ENCODE data around the gene NCK2.
A peak's percentile ranks its signal among the peaks of the same experiment; 100 is the strongest.

The NCK2 gene

DNA sequence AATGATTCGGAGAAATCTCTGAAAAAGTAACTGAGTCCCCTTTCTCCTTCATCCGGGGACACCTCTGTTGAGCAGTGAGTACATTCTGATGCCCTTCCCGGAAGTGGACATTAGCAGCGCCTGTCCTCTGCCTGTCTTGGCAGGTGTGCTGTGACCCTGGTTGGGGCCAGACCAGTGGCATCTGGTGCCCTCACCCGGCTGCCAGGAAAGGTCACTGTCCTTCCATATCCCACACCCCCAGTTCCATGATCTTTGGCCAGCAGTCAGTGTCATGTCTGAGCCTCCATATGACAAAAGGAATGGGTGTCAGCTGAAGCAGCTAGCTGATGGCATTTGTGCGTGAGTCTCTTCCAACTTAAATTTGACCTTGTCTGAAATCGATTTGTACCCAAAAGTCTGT is 128.1 kb downstream of the NCK2 start:
- no peak for DNase-seq (ENCODE audit: low spot score)

DNA sequence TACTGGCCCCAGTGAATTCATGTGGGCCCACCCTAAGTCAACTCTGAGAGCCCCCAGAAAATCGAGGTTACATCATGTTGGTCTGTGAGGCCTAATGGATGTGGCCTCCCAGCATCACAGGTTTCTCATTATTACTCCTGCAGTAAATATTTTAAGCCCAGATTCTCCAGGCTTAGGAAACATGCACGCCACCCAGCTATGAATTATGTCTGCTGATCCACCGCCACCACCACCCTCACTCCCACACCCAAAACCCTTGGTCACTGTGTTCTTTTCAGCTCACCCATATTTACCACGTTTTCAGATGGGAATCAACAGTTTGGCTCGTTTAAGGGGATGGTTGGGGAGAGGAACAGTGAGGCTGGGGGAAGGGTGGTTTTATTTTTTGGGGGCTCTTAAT is 128.6 kb downstream of the NCK2 start:
- DNase-seq (ENCODE audit: low spot score): no peak

DNA sequence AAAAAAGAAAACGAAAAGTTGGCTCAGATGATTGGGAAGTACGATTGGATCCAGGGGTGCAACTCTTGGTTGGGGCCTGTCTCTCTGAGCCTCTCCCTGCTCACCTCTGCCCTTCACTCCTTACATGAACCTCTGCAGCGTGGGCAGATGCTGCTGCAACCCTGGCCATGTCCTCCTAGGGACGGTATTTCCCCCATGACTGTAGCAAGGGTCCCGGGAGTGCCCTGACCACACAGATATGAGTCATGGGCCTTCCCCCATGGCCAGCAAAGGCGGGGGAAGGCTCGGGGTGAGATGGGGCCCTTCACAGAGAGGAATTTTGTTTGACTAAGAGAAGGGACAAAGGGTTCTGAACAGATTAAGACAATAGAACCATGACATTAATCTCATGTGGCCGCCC is 129.0 kb downstream of the NCK2 start:
- DNase-seq (ENCODE audit: low spot score): peak; percentile 39

DNA sequence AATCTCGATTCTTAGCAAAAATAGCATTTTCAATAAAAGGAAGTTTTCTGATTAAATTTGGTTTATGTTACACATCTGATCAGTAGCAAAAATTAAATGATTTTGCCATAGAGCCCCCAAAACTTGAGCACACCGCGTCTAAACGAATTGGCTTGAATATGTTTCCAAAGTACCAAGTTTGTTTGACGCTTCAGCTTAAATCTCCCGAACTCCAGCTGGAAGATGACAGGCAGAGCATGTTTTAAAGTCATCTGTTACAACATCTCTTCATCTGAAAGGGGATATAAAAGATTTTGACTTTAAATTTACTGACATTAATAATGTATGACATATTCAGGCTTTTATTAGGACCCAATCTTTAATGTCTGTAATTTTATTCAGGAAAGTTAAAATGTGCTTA is 129.8 kb downstream of the NCK2 start:
- DNase-seq (ENCODE audit: low spot score): no peak

DNA sequence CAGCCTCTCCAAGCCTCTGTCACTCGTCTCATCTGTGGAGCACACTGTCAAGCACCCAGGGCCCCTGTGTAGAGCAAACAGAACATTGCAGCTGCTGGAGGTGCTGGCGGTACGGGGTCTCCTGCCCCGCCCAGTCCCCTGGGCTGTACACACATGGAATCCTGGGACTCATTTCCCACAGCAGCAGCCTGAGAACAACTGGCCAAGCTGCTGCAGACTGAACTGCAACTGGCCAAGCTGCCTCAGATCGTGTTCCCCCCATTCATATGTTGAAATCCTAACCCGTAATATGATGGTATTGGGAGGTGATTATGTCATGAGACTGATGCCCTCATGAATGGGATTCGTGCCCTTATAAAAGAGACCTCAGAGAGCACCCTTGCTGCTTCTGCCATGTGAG is 130.5 kb downstream of the NCK2 start:
- peak; percentile 50 for DNase-seq (ENCODE audit: low spot score)

DNA sequence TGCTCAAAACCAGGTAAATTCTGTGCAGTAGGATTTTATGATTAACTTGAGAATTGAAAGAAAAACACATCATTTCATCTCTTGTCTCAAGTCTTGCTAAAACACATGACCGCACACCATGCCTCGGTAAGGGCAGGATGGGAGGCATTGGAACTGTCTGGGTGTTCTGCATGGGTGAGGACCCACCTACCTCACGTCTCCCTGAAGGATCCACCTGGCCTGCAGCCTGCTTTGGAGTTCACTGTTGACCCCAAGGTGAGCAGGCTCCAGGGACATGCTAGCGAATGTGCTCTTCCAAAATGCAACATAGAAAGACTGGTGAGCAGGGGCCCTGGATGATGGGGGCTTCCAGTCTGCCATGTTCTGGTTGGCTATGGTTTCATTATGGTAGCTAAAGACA is 131.5 kb downstream of the NCK2 start:
- DNase-seq (ENCODE audit: low spot score): no peak

DNA sequence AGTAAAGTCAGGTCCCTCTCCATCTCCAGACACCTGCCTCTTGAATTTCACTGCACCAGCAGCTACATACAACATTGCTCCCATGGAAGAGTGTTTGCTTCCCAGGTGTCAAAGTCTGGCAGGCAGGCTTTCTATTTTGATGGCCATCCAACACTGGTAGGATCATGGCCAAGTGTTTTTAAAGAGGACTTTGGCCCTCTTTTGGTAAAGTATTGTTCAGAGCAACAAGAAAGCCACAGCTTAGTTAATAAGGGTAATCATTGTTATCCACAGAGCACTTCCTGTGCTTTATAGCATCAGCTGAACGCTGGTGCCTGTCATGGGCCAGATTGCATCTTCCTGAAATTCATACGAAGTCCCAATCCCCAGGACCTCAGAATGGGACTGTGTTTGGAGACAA is 133.2 kb downstream of the NCK2 start:
- DNase-seq (ENCODE audit: low spot score): no peak

DNA sequence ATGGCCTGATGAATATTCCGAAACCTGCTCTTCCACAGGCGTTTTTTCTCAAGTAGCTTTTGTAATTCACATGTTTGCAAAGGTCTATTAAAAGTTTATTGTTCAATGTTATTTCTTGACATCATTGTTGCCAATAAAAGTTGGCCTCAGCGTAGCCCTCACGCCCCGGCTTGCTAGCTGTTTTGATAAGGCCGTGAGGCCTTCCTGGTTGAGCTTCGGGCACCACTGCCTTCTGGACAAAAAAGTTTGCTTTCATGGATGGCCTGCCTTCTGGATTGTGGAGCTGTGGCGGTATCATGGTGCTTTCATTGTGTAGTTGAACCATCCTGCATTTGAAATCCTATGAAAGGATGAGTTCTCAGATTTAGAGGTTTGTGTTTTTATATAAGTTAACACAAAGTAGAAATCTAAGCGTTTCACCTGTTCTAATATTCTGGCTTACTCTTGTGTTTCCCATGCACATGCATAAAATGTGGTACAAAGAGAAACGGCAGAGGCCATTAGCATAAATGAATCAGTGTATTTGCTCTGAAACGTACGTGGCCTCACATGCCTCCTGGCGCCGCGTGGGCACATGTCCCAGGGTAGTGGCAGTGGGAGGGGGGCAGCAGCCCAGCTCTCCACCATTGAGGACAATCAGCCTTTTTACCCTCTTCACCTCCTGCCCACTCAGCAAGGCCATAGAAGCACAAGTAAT is 134.5 kb downstream of the NCK2 start:
- no peak for DNase-seq (ENCODE audit: low spot score)

DNA sequence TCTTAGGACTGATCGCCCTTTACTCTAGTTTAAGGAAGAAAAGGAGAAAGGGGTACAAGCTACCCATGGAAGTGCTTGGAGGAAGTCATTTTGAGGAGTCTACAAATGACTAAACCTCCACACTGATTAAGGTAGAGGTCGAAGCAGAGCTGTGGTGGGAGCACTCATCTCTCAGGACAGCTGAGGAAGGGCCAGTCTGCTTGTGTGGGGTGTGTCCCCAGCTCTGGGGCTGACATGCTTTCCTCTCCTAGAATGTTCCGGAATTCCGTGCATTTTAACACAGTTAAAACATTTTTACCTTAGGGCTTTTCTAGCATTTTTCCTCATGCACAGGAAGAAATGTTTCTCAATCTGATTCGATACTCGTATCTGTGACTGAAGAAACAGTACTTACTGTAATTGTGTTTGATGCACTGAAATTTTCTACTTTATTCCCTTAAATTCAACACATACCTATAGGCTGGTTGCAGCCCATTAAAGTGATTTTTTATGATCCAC is 135.1 kb downstream of the NCK2 start:
- no peak for DNase-seq (ENCODE audit: low spot score)

DNA sequence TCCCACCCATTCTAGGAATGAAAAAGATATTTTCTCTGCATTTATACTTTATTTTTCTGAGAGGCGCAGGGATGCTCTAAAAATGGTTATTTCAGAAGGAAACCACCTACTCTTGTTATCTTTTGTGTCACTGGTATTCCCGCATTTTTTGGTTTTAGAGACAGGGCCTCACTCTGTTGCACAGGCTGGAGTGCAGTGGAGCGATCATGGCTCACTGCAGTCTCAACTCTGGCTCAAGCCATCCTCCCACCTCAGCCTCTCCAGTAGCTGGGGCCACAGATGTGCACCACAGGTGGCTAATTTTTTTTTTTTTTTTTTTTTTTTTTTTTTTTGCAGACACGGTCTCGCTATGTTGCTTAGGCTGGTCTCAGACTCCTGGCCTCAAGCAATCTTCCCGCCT is 135.9 kb downstream of the NCK2 start:
- DNase-seq (ENCODE audit: low spot score): no peak

DNA sequence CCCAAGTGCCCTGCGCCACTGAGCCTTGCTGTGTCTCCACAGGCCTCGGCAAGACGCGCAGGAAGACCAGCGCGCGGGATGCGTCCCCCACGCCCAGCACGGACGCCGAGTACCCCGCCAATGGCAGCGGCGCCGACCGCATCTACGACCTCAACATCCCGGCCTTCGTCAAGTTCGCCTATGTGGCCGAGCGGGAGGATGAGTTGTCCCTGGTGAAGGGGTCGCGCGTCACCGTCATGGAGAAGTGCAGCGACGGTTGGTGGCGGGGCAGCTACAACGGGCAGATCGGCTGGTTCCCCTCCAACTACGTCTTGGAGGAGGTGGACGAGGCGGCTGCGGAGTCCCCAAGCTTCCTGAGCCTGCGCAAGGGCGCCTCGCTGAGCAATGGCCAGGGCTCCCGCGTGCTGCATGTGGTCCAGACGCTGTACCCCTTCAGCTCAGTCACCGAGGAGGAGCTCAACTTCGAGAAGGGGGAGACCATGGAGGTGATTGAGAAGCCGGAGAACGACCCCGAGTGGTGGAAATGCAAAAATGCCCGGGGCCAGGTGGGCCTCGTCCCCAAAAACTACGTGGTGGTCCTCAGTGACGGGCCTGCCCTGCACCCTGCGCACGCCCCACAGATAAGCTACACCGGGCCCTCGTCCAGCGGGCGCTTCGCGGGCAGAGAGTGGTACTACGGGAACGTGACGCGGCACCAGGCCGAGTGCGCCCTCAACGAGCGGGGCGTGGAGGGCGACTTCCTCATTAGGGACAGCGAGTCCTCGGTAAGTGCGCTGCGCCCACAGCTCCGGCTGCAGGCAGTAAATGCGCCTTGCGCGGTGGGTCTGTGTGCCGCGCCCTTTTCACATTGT is 136.8 kb downstream of the NCK2 start:
- DNase-seq (ENCODE audit: low spot score): no peak

DNA sequence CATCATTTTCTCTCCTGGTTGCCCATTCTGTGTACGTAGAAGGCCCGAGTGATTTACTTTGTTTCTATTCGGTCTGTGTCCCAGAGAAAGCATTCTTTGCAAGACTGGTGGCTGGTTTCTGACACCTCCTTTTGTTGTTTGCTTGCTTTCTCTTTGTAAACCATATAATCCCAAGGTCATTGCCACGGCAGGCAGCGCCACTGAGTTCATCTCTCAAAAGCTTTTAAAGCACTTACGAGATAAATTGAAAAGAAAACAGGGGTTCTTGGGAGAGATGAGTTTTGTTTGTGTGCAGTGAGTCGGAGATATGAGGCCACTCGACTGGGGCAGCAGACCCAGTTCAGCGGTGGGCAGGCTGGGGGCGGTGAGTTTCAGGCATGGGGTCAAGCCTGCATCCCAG is 137.6 kb downstream of the NCK2 start:
- DNase-seq (ENCODE audit: low spot score): no peak

DNA sequence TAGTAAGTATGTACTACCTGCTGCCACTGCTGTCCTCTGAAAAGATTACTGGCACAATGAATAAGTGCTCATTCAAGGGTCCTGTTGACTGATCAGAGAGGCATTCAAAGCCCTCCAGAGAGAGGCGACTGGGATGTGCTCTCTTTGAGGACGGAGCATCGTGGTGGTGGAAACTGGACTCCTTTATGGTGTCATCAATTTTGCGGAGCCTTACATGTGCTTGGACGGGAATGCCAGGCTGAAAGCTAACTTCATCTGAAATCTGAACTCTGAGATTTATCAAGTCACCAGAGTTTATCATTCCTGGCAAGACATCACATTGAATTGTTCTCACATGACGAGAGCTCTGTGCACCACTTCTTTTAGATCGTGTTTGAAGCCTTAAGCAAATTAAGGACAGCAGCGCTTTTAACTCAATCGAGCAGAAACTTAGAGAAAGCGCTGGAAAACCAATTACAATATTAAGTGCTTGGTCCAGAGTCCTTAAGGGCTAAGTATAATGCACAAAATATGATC is 138.3 kb downstream of the NCK2 start:
- DNase-seq (ENCODE audit: low spot score): no peak

DNA sequence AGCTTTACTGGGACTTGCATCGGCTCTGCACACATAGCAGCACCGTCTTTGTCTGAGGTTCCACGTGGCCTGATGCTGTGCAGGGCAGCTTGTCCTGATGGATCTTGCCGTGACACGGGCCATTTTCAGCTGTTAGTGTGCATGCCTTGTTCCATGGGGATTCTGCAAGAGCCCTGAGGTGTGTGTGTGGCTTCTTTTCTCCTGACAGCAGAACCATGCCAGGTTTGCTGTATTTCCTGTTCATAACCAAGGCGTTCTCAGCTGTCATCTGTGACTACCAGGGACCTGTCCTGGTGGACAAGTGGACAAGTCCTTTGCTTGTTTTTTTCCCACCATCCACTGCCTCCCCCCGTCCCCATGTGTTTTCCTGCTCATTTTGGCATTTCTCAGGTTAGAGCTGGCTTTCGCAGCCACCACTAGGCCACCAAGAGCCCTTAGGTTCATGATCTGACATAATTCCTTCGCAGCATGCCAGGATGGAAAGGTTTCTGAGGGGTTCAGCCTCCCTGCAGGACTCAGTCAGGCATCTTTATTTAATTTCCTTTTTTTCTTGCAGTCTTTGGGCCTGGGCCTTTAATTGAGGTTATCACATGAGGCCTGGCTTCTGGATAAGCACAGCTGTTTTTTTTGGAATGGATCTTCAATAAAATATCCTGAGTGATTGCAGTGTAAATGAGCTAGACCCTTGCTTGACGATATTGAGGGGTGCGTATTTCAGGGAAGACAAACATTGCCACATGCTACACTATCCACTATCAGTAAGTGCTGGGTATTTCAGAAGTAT is 139.4 kb downstream of the NCK2 start:
- no peak for DNase-seq (ENCODE audit: low spot score)

DNA sequence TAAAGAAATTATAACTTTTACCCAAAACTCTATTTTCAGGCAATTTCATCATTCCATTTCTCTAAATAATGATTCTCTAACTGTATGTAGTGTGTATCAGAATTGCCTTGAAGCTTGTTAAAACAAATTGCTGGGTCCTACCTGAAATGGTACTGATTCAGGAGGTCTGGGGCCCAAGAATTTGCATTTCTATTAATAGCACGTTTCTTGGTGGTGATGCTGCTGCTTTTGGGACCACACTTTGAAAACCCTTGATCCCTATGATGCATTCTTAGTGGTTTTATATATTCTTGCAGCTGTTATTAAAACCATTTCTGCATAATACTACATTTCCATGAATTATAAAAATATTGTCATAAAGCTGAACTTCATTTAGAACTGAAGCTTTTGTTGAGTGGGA is 140.7 kb downstream of the NCK2 start:
- DNase-seq (ENCODE audit: low spot score): no peak

DNA sequence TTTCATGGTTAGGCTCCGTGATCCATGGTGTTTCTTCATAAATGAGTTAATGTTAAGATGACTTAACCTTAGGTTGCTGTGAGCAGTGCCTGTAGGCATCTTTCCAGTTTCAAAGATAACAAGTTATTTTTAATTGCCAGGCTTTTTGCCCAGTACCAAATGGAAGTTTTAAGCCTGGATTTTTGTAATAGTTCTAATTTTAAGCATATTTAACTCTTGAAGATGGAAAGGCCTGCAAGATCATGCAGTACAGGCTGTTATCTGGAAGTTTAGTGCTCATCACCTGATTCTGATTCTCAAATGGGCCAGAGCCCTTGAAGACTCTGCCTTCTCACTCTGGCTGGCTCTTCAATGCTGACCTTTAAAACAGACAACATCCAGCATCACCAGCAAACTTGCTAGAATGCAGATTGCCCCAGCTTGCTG is 141.3 kb downstream of the NCK2 start:
- no peak for DNase-seq (ENCODE audit: low spot score)

DNA sequence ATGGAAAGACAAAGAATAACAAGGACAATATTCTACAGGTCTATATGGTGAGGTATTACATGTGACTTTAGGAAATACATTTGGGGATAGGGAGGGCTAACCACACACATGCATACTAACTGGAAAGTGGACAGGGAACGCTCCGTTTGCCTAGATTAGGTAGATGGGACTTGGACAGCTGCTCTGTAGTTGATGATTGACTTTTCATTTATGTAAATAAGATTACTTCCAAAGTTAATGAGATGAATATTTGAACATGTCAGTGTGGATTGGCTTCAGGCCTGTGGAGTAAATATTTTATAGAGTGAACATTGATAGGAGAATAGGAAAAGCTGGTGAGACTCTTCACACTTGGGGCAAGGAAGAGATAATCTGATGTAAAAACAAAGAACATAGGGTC is 142.0 kb downstream of the NCK2 start:
- DNase-seq (ENCODE audit: low spot score): no peak

DNA sequence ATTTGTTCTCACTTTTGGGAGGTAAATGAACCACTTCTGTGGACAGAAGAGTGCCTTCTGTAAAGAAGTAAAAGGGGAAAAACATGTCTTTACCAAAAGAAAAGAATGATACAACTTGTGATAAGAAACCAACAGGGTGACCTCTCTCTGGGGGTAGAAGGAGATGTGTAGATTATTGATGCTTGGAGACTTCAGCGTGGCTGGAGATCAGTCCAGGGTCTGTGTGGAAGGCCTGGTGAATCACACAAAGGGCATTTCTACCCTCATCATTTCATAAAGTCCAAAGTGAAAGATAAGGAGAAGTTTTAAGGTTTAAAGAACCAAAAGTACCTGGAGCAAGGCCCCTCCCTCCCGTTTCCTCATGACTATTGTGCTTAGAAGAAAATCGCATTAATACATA is 142.5 kb downstream of the NCK2 start:
- DNase-seq (ENCODE audit: low spot score): no peak

DNA sequence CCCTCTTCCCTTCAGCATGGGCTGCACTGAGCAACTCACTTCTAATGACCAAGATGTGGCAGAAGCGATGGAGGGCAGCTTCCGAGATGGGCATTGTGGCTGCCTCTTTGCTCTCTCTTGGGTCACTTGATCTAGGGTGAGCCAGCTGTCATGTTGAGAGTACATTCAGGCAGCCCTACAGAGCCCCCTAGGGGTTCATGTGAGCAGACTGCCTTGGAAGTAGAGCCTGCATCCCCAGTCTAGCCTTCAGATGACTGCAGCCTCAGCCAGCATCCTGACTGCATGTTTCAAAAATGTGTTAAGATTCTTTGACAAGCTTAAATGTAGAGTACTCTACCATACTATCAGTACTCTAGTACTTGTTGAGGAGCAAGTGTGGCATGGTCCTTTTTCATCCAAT is 143.9 kb downstream of the NCK2 start:
- no peak for DNase-seq (ENCODE audit: low spot score)

DNA sequence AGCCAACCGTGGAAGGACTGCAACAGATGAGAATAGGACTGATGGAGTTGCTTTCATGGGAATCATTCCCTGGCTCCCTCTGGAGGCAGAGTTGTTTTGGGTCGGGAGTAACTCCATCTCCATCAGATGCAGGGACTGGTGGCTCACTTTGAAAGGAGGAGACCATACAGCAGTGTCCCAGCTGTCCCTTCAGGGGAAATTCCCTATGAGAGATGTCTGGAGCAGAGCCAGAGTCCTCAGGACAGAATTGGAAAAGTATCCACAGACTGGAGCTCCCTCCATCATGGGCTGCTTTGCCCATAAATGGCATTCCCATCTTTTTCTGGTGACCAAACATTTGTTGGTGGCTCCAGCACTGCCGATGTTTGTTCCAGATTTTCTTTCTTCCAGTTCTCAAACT is 144.3 kb downstream of the NCK2 start:
- DNase-seq (ENCODE audit: low spot score): no peak

DNA sequence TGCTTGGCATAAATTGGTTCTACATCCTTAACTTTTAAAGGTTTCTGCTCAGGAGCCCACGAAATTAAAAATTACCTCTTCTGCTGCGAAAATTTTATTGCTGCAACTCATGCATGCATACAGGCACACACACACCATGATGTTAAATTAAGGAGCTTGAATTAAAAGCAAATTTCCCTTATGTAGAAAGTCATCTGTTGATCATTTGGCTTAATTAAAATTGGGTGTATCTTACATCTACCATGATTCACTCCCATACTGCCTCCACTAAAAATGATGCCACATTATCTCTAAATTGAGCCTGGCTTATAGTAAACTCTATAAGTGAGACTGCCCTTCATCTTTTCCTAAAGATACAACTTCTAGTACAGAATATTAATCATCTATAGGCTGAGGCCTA is 145.4 kb downstream of the NCK2 start:
- DNase-seq (ENCODE audit: low spot score): no peak

DNA sequence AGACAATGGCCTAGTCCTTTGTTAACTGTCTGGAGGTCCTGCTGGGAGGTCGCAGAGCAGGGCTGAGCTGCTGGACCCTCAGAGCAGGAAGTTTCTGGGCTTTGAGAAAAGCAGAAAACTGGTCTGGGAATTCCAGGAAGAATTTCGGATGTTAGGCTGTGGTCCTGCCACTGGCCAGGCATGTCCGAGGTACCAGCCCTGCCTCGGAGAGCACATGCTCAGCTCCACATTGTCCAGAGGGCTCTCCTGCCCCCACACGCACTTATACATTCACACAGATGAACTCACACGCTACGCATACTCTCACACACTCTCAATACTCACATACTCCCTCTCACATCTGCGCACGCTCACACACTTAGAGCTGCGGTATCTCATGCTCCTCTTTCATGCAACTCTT is 146.1 kb downstream of the NCK2 start:
- DNase-seq (ENCODE audit: low spot score): no peak
